Measurements from ENCODE around the gene CADM1. TPM values are rescaled to one million over a fixed set of nuclear protein-coding genes. Genes with fewer than 3 reads are reported as not detected.

CADM1 gene
- polyA plus RNA-seq, 1 donor (not counting 4 experiments of a cell fraction or from before 2014, with no cell fraction given) = 9.5 TPM

GRCh38 chr11:115297330-115297729 lies 206.9 kb downstream of the CADM1 start:
- Histone ChIP-seq H3K9ac (ENCODE audit: control insufficient read depth, extremely low read depth, insufficient read depth, low read length) (no peak overlapping the region), H3K9me3 (ENCODE audit: control insufficient read depth, low read depth, low read length) (no peaks in the 10 kb centered on the region), H3K27ac (ENCODE audit: control insufficient read depth, insufficient read depth, low read length) (no peak overlapping the region), H4K20me1 (ENCODE audit: control insufficient read depth, extremely low read depth, insufficient read depth, low read length) (no peaks in the 10 kb centered on the region), H3K4me2 (ENCODE audit: control insufficient read depth, extremely low read depth, insufficient read depth, low read depth, low read length) (no peak overlapping the region), H3K36me3 (ENCODE audit: control insufficient read depth in 2 of 2, extremely low read depth in 1 of 2, insufficient read depth in 2 of 2, low read length in 2 of 2) (no peaks in the 10 kb centered on the region), H2AFZ (ENCODE audit: control insufficient read depth, low read length) (no peak overlapping the region), H3K9me1 (ENCODE audit: control insufficient read depth, extremely low read depth, insufficient read depth, low read length) (no peaks in the 10 kb centered on the region), H3K4me1 (ENCODE audit: control insufficient read depth, extremely low read depth, insufficient read depth, low read length) (no peaks in the 10 kb centered on the region), H3K79me2 (ENCODE audit: control insufficient read depth, insufficient read depth, low read length) (no peaks in the 10 kb centered on the region), H3K27me3 (ENCODE audit: control insufficient read depth, extremely low read depth, insufficient read depth, low read length) (no peaks in the 10 kb centered on the region), H3K4me3 (ENCODE audit: control insufficient read depth in 2 of 3, extremely low read depth in 1 of 3, insufficient read depth in 2 of 3, low read depth in 1 of 3, low read length in 3 of 3) (no peak overlapping the region)
- FAIRE-seq (no peak), DNase-seq (ENCODE audit: low read depth, low spot score) (no peak)
- dilution Hi-C loops (cut with MboI; ENCODE audit: extremely low pct_ligation_motif_present, low sequenced_read_pairs) = no loop called here
- no peak for TF ChIP-seq CTCF (optimal IDR thresholded peaks at IDR 0.05 in 1 of 3, IDR thresholded peaks at IDR 0.05 in 1 of 3, conservative IDR thresholded peaks at IDR 0.05 in 1 of 3; ENCODE audit: extremely low read depth in 1 of 3, insufficient read depth in 2 of 3, low read length in 3 of 3)
- no peak for TF ChIP-seq EZH2 (IDR thresholded peaks at IDR 0.05; ENCODE audit: low read length)

- no peaks in the 10 kb centered on the region for H4K20me1 ChIP-seq (ENCODE audit: control insufficient read depth, extremely low read depth, insufficient read depth, low read length)
- no peaks in the 10 kb centered on the region for H3K9me3 ChIP-seq (ENCODE audit: control insufficient read depth, low read depth, low read length)
- DNase-seq (ENCODE audit: low read depth, low spot score) (no peak), FAIRE-seq (no peak)
- TF ChIP-seq CTCF (optimal IDR thresholded peaks at IDR 0.05 in 1 of 3, IDR thresholded peaks at IDR 0.05 in 1 of 3, conservative IDR thresholded peaks at IDR 0.05 in 1 of 3; ENCODE audit: extremely low read depth in 1 of 3, insufficient read depth in 2 of 3, low read length in 3 of 3) = no peak
- no peak for TF ChIP-seq EZH2 (IDR thresholded peaks at IDR 0.05; ENCODE audit: low read length)
- H3K9me1 ChIP-seq (ENCODE audit: control insufficient read depth, extremely low read depth, insufficient read depth, low read length) = no peaks in the 10 kb centered on the region
- H3K4me2 ChIP-seq (ENCODE audit: control insufficient read depth, extremely low read depth, insufficient read depth, low read depth, low read length) = no peak overlapping the region
- H3K36me3 ChIP-seq (ENCODE audit: control insufficient read depth in 2 of 2, extremely low read depth in 1 of 2, insufficient read depth in 2 of 2, low read length in 2 of 2) = no peaks in the 10 kb centered on the region
- H3K79me2 ChIP-seq (ENCODE audit: control insufficient read depth, insufficient read depth, low read length) = no peaks in the 10 kb centered on the region
- dilution Hi-C loops (cut with MboI; ENCODE audit: extremely low pct_ligation_motif_present, low sequenced_read_pairs) = no loop called here
- no peaks in the 10 kb centered on the region for H3K4me1 ChIP-seq (ENCODE audit: control insufficient read depth, extremely low read depth, insufficient read depth, low read length)
- no peak overlapping the region for H3K9ac ChIP-seq (ENCODE audit: control insufficient read depth, extremely low read depth, insufficient read depth, low read length)
- H3K27me3 ChIP-seq (ENCODE audit: control insufficient read depth, extremely low read depth, insufficient read depth, low read length) = no peaks in the 10 kb centered on the region
- no peak overlapping the region for H2AFZ ChIP-seq (ENCODE audit: control insufficient read depth, low read length)
- H3K4me3 ChIP-seq (ENCODE audit: control insufficient read depth in 2 of 3, extremely low read depth in 1 of 3, insufficient read depth in 2 of 3, low read depth in 1 of 3, low read length in 3 of 3) = no peak overlapping the region
- no peak overlapping the region for H3K27ac ChIP-seq (ENCODE audit: control insufficient read depth, insufficient read depth, low read length)
Observed at GRCh38 chr11:115291325-115291724, 212.9 kb downstream of the CADM1 start.

Data from keratinocyte (primary cell).